ENCODE data around the gene SCFD2. TPM values are rescaled to one million over a fixed set of nuclear protein-coding genes. Genes with fewer than 3 reads are reported as not detected.
"Not testable (repeated sequence)": the region's sequence is repeated elsewhere in the genome, so short reads cannot be mapped to it uniquely, and the experiment has no call there.

The SCFD2 gene
- total RNA-seq, 1 donor from 2014 or later, result 11.0 TPM

DNA sequence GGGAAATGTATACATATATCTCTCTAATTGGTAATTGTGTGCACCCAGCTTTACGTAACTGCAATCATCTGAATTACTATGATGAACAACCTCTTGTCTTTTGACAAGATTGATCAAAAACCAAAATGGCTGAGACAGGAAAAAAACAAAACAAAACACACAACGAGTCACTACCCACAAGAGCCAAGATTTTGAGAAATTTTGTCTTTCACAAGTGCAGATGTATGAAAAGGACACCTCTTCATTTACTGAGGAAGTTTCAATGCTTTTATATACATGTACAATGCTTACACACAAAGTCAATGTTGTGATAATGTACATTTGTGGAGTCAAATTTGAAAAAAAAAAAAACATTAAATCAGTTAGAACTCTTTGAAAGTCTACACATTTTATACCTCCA, 224.6 kb downstream of the SCFD2 start:
- Histone ChIP-seq H3K27me3 (ENCODE audit: control insufficient read depth, insufficient read depth, low read length) (no peaks in the 10 kb centered on the region), H3K36me3 (ENCODE audit: control insufficient read depth, insufficient read depth, low read length) (no peaks in the 10 kb centered on the region), H3K4me3 (ENCODE audit: low read depth, low read length) (no peak overlapping the region)
- TF ChIP-seq, protein P1, sequence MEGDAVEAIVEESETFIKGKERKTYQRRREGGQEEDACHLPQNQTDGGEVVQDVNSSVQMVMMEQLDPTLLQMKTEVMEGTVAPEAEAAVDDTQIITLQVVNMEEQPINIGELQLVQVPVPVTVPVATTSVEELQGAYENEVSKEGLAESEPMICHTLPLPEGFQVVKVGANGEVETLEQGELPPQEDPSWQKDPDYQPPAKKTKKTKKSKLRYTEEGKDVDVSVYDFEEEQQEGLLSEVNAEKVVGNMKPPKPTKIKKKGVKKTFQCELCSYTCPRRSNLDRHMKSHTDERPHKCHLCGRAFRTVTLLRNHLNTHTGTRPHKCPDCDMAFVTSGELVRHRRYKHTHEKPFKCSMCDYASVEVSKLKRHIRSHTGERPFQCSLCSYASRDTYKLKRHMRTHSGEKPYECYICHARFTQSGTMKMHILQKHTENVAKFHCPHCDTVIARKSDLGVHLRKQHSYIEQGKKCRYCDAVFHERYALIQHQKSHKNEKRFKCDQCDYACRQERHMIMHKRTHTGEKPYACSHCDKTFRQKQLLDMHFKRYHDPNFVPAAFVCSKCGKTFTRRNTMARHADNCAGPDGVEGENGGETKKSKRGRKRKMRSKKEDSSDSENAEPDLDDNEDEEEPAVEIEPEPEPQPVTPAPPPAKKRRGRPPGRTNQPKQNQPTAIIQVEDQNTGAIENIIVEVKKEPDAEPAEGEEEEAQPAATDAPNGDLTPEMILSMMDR (IDR thresholded peaks at IDR 0.05; ENCODE audit: insufficient read depth, low read length, poor library complexity, severe bottlenecking), result no peak
- no peak for DNase-seq (ENCODE audit: low read depth)

DNA sequence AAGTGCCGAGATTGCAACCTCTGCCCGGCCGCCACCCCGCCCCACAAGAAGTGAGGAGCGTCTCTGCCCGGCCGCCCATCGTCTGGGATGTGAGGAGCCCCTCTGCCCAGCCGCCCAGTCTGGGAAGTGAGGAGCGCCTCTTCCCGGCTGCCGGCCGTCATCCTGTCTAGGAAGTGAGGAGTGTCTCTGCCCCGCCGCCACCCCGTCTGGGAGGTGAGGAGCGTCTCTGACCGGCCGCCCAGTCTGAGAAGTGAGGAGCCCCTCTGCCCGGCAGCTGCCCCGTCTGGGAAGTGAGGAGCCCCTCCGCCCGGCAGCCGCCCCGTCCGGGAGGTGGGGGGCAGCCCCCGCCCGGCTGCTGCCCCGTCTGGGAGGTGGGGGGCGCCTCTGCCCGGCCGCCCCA, 226.6 kb downstream of the SCFD2 start:
- H3K36me3 ChIP-seq (ENCODE audit: control insufficient read depth, insufficient read depth, low read length); H3K27me3 ChIP-seq (ENCODE audit: control insufficient read depth, insufficient read depth, low read length); H3K4me3 ChIP-seq (ENCODE audit: low read depth, low read length); DNase-seq (ENCODE audit: low read depth): not testable (repeated sequence)

DNA sequence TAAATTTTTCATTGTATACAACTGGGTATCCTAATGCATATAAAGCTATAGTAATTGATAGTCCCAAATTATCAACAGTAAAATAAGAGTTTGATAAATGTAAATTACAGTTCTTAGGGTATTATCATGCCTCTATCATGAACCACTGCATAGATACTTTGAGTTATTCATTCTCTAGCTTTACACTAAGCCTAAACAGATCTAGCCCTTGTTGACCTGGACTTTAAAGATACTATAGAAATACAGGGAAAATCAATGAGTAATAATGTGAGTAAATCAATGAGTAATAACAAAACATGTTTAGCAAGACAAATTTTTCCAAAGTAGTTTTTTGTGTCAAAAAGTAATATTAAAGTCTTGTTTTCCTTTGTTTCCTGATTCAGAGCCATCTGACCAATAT, 228.4 kb downstream of the SCFD2 start:
- Histone ChIP-seq H3K4me3 (ENCODE audit: low read depth, low read length) (no peak overlapping the region), H3K27me3 (ENCODE audit: control insufficient read depth, insufficient read depth, low read length) (no peaks in the 10 kb centered on the region), H3K36me3 (ENCODE audit: control insufficient read depth, insufficient read depth, low read length) (no peaks in the 10 kb centered on the region)
- TF ChIP-seq, protein P1 (IDR thresholded peaks at IDR 0.05; ENCODE audit: insufficient read depth, low read length, poor library complexity, severe bottlenecking), result no peak
- no peak for DNase-seq (ENCODE audit: low read depth)

DNA sequence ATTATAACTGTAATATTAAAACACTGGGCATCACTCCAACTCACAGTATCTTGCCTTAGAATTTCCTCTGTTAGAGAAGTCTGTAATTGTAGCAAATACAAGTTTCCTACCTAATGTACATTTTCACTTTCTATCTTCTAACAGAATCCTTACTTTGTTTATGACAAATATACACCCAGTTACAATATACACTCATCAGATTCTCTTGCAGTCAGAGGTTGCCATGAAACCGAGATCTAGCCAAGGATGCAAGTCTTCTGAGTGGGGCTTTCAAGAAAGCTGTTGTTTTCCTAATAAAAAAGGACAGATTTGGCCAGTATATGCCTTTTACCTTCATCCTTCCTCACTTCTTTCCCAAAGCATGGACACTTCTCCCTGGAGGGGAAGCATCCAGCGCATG, 228.9 kb downstream of the SCFD2 start:
- DNase-seq (ENCODE audit: low read depth), result no peak
- Histone ChIP-seq H3K27me3 (ENCODE audit: control insufficient read depth, insufficient read depth, low read length) (no peaks in the 10 kb centered on the region), H3K36me3 (ENCODE audit: control insufficient read depth, insufficient read depth, low read length) (no peaks in the 10 kb centered on the region), H3K4me3 (ENCODE audit: low read depth, low read length) (no peak overlapping the region)
- TF ChIP-seq, protein P1 (IDR thresholded peaks at IDR 0.05; ENCODE audit: insufficient read depth, low read length, poor library complexity, severe bottlenecking), result no peak

DNA sequence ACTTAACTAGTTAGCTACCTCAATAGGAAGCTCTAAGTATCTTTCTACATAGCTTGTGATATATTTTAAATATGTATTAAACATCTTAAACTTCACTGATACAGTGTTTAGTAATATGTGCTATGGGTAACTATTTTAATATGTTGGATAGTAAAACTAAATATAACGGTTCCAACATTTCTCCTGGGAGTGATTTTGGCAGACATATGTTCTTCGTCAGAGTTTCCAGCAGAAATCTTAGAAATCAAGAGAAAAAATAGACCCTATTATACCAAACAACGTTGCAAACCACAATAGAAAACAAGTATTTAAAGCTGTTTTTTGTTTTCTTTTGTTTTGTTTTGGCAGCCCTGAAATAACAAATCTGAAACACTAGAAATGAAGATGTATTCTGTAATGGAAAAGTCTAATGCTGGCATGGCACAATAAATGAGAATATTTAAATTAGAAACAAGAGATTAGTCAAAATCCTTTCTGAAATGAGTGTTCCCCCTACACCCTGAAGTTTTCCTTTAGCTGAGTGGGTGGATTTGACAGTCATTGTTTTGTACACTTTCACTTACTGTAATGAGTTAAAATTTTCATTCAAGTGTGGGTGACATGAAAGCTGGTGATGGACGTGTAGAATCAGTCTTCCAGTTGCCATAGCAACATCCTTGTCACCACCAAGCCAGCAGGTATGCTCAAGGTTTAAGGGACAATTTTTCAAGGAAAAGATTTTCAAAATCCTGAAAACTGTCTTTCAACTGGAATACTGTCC, 233.5 kb downstream of the SCFD2 start:
- no peaks in the 10 kb centered on the region for H3K27me3 ChIP-seq (ENCODE audit: control insufficient read depth, insufficient read depth, low read length)
- TF ChIP-seq, protein P1 (IDR thresholded peaks at IDR 0.05; ENCODE audit: insufficient read depth, low read length, poor library complexity, severe bottlenecking), result no peak

DNA sequence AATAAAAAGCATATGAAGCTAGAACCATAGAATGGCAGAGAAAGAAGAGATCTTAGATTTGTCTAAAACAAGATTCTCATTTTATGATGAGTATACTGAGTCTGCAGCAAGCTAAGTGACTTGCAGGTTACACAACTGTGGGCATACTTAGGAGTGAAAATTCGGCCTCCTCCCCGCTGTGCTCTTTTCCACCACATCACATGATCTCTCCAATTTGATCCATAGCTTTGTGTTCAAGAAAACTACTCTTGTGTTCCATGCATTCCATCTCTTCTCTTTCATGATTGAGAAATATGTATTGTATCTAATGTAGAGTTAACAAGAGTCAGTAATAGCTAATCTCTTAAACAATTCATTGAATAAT, 234.3 kb downstream of the SCFD2 start:
- DNase-seq (ENCODE audit: low read depth), result no peak
- Histone ChIP-seq H3K27me3 (ENCODE audit: control insufficient read depth, insufficient read depth, low read length) (no peaks in the 10 kb centered on the region), H3K36me3 (ENCODE audit: control insufficient read depth, insufficient read depth, low read length) (no peaks in the 10 kb centered on the region), H3K4me3 (ENCODE audit: low read depth, low read length) (no peak overlapping the region)
- TF ChIP-seq, protein P1 (IDR thresholded peaks at IDR 0.05; ENCODE audit: insufficient read depth, low read length, poor library complexity, severe bottlenecking), result no peak

More for the DNA sequence above, 233.5 kb downstream of the SCFD2 start:
- no peaks in the 10 kb centered on the region for H3K36me3 ChIP-seq (ENCODE audit: control insufficient read depth, insufficient read depth, low read length)
- H3K4me3 ChIP-seq (ENCODE audit: low read depth, low read length), result no peak overlapping the region
- no peak for DNase-seq (ENCODE audit: low read depth)
